Measurements from ENCODE around the gene MYBPHL. TPM values are rescaled to one million over a fixed set of nuclear protein-coding genes. Genes with fewer than 3 reads are reported as not detected.

The MYBPHL gene
- total and polyA plus RNA-seq, 2 of the 13 experiments (the other 11 are each of a cell fraction or from before 2014, with no cell fraction given) = 3.7 to 3.8 TPM

GRCh38 chr1:109248797-109249629 lies 57.8 kb downstream of the MYBPHL start, which contains the start of gene CELSR2:
Gene CELSR2, plus strand, starts transcription at chr1:109249539. Its CDS starts 541 bp downstream, at chr1:109250080.
- no peak for FAIRE-seq
- Histone ChIP-seq H2AFZ (ENCODE audit: low read length) (no peak within 1 kb of the TSS), H3K36me3 (replicated peaks in 1 of 2; ENCODE audit: control insufficient read depth in 1 of 2, insufficient read depth in 2 of 2, low read length in 2 of 2) (no peaks in the 10 kb centered on the region; a peak in 1 of 5 replicates), H3K27ac (ENCODE audit: extremely low read length, insufficient read depth, low read length) (no peak within 1 kb of the TSS), H4K20me1 (ENCODE audit: insufficient read depth, low read length) (no peaks in the 10 kb centered on the region), H3K27me3 (ENCODE audit: control insufficient read depth in 1 of 2, insufficient read depth in 2 of 2, low read length in 2 of 2) (peaks cover 4 to 28% of the 10 kb centered on the region in 2 experiments; a peak in 4 of 5 replicates), H3K4me1 (ENCODE audit: insufficient read depth, low read length) (peaks cover 34% of the 10 kb centered on the region), H3K9ac (ENCODE audit: insufficient read depth, low read depth, low read length) (peak within 1 kb of the TSS; percentile 54; the same call in 1 of the 2 replicates), H3K9me3 (ENCODE audit: low read length) (no peaks in the 10 kb centered on the region), H3K79me2 (ENCODE audit: insufficient read depth, low read length) (no peaks in the 10 kb centered on the region), H3K4me3 (replicated peaks in 1 of 3; ENCODE audit: insufficient read depth in 1 of 3, low read depth in 2 of 3, low read length in 3 of 3) (peak within 1 kb of the TSS; percentile 56 to 67 (median 58); a peak in 5 of 6 replicates), H3K4me2 (ENCODE audit: low read depth, low read length) (peak within 1 kb of the TSS; percentile 78)
- CTCF ChIA-PET (ENCODE audit: low intra/inter-chr PET ratio, low total read pairs) = interaction anchor here (1.8 kb wide), 1 partner anchor 15 kb away, joined by 5 read pairs; no protein-coding TSS in a partner anchor
- intact Hi-C loops (cut with micrococcal nuclease; ENCODE audit: unreplicated experiment) = loop anchor here (1.0 kb wide), 1 partner anchor 8 kb away; no protein-coding TSS in a partner anchor
- in situ Hi-C loops (cut with HindIII; ENCODE audit: extremely low pct_ligation_motif_present, low pct_unique_long_range_greater_than_20kb) = no loop called here
- POLR2A ChIA-PET = interaction anchor here (0.9 to 1.3 kb wide), 4 partner anchors 9 to 23 kb away, joined by 3 to 4 read pairs (median 3); no protein-coding TSS in a partner anchor
- WGBS (ENCODE audit: low lambda C conversion rate) = 6% methylated on average over 37 of the region's 49 CpGs
- ATAC-seq = peak; percentile 76
- DNase-seq (ENCODE audit: low spot score) = peak; percentile 25
- BruUV-seq (replicated peaks) = no TSS peak
- peak; percentile 52; the same call in 1 of the 2 replicates for TF ChIP-seq KDM2A (CRISPR knock-in tag; IDR thresholded peaks at IDR 0.05; ENCODE audit: borderline replicate concordance, low read depth)
- TF ChIP-seq SALL1 (CRISPR knock-in tag; IDR thresholded peaks at IDR 0.05) = peak; percentile 31; the same call in 1 of the 2 replicates
- TF ChIP-seq, protein P1, sequence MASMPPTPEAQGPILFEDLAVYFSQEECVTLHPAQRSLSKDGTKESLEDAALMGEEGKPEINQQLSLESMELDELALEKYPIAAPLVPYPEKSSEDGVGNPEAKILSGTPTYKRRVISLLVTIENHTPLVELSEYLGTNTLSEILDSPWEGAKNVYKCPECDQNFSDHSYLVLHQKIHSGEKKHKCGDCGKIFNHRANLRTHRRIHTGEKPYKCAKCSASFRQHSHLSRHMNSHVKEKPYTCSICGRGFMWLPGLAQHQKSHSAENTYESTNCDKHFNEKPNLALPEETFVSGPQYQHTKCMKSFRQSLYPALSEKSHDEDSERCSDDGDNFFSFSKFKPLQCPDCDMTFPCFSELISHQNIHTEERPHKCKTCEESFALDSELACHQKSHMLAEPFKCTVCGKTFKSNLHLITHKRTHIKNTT (CRISPR knock-in tag; IDR thresholded peaks at IDR 0.05) = no peak
- 0 out of 2 replicates have a peak, but pooled peaks have one; percentile 25 for TF ChIP-seq BORCS8-MEF2B (CRISPR knock-in tag; IDR thresholded peaks at IDR 0.05)
- TF ChIP-seq ISX (CRISPR knock-in tag; conservative IDR thresholded peaks at IDR 0.05) = no peak
- TF ChIP-seq ZNF746 (CRISPR knock-in tag; IDR thresholded peaks at IDR 0.05) = no peak
- TF ChIP-seq, protein P2, sequence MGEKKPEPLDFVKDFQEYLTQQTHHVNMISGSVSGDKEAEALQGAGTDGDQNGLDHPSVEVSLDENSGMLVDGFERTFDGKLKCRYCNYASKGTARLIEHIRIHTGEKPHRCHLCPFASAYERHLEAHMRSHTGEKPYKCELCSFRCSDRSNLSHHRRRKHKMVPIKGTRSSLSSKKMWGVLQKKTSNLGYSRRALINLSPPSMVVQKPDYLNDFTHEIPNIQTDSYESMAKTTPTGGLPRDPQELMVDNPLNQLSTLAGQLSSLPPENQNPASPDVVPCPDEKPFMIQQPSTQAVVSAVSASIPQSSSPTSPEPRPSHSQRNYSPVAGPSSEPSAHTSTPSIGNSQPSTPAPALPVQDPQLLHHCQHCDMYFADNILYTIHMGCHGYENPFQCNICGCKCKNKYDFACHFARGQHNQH (CRISPR knock-in tag; IDR thresholded peaks at IDR 0.05) = 0 out of 2 replicates have a peak, but pooled peaks have one; percentile 47
- TF ChIP-seq ZBTB33 (CRISPR knock-in tag; IDR thresholded peaks at IDR 0.05) = peak; percentile 93
- TF ChIP-seq, protein P3, sequence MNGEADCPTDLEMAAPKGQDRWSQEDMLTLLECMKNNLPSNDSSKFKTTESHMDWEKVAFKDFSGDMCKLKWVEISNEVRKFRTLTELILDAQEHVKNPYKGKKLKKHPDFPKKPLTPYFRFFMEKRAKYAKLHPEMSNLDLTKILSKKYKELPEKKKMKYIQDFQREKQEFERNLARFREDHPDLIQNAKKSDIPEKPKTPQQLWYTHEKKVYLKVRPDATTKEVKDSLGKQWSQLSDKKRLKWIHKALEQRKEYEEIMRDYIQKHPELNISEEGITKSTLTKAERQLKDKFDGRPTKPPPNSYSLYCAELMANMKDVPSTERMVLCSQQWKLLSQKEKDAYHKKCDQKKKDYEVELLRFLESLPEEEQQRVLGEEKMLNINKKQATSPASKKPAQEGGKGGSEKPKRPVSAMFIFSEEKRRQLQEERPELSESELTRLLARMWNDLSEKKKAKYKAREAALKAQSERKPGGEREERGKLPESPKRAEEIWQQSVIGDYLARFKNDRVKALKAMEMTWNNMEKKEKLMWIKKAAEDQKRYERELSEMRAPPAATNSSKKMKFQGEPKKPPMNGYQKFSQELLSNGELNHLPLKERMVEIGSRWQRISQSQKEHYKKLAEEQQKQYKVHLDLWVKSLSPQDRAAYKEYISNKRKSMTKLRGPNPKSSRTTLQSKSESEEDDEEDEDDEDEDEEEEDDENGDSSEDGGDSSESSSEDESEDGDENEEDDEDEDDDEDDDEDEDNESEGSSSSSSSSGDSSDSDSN (CRISPR knock-in tag; IDR thresholded peaks at IDR 0.05) = peak; percentile 25; the same call in 1 of the 2 replicates
- TF ChIP-seq ZBTB20 (CRISPR knock-in tag; IDR thresholded peaks at IDR 0.05; ENCODE audit: borderline replicate concordance, low read depth) = no peak
- peak; percentile 32 for TF ChIP-seq XRCC5 (optimal IDR thresholded peaks at IDR 0.05; ENCODE audit: low read length)
- no peak for TF ChIP-seq ZNF570 (CRISPR knock-in tag; IDR thresholded peaks at IDR 0.05; ENCODE audit: borderline replicate concordance)
- no peak for TF ChIP-seq ZNF230 (CRISPR knock-in tag; IDR thresholded peaks at IDR 0.05)
- TF ChIP-seq TFDP1 (CRISPR knock-in tag; IDR thresholded peaks at IDR 0.05; ENCODE audit: borderline replicate concordance) = peak; percentile 43; the same call in 1 of the 2 replicates
